ENCODE data around the gene FILIP1L. TPM values are rescaled to one million over a fixed set of nuclear protein-coding genes. Genes with fewer than 3 reads are reported as not detected.
A peak's percentile ranks its signal among the peaks of the same experiment; 100 is the strongest.

FILIP1L gene
- total and polyA plus RNA-seq, 2 of the 13 experiments (the other 11 are each of a cell fraction or from before 2014, with no cell fraction given), result 8.1 to 187 TPM

DNA sequence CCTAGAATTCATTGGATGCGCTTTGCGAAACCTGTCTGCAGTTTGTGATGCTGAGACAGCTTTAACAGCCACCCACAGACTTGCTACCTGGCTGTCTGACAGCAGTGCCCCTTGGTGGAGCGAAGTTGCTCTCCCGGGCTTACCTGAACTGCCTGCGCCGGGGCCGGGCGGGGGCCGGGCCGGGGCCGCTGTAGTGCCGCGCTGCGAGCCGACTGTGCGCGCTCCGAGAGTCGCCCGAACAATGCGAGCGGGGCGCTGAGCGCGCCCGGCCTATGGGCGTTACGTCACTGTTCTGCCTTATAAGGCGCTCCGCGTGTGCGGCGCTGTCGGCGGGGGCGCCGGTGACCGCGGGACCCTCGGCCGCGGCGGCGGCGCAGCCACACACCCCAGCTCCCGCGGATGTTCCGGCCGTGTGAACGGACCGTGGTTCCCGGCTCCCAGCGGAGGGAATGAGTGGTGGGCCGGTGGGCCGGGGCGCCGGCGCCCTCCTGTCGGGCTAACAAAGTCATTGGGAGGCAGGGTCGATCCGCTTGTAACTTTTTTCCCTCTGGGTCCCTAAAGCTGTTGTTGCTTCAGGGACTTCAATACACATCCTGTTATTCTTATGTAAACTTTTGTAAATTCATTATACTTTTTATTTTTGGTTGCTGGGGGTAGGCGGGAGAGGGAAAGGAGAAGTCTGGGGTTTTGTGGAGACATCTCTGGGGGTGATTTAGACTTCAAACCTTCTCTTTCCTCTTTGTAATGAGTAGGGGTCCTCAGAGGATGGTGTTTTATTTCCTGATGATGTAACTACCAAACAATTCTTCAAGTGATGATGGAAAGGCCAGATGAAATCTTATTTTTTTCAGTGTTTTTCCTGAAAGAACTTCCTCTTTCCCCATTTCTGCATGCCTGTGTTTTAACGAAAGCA, 238.1 kb downstream of the FILIP1L start (continued):
- TF ChIP-seq, protein P1, sequence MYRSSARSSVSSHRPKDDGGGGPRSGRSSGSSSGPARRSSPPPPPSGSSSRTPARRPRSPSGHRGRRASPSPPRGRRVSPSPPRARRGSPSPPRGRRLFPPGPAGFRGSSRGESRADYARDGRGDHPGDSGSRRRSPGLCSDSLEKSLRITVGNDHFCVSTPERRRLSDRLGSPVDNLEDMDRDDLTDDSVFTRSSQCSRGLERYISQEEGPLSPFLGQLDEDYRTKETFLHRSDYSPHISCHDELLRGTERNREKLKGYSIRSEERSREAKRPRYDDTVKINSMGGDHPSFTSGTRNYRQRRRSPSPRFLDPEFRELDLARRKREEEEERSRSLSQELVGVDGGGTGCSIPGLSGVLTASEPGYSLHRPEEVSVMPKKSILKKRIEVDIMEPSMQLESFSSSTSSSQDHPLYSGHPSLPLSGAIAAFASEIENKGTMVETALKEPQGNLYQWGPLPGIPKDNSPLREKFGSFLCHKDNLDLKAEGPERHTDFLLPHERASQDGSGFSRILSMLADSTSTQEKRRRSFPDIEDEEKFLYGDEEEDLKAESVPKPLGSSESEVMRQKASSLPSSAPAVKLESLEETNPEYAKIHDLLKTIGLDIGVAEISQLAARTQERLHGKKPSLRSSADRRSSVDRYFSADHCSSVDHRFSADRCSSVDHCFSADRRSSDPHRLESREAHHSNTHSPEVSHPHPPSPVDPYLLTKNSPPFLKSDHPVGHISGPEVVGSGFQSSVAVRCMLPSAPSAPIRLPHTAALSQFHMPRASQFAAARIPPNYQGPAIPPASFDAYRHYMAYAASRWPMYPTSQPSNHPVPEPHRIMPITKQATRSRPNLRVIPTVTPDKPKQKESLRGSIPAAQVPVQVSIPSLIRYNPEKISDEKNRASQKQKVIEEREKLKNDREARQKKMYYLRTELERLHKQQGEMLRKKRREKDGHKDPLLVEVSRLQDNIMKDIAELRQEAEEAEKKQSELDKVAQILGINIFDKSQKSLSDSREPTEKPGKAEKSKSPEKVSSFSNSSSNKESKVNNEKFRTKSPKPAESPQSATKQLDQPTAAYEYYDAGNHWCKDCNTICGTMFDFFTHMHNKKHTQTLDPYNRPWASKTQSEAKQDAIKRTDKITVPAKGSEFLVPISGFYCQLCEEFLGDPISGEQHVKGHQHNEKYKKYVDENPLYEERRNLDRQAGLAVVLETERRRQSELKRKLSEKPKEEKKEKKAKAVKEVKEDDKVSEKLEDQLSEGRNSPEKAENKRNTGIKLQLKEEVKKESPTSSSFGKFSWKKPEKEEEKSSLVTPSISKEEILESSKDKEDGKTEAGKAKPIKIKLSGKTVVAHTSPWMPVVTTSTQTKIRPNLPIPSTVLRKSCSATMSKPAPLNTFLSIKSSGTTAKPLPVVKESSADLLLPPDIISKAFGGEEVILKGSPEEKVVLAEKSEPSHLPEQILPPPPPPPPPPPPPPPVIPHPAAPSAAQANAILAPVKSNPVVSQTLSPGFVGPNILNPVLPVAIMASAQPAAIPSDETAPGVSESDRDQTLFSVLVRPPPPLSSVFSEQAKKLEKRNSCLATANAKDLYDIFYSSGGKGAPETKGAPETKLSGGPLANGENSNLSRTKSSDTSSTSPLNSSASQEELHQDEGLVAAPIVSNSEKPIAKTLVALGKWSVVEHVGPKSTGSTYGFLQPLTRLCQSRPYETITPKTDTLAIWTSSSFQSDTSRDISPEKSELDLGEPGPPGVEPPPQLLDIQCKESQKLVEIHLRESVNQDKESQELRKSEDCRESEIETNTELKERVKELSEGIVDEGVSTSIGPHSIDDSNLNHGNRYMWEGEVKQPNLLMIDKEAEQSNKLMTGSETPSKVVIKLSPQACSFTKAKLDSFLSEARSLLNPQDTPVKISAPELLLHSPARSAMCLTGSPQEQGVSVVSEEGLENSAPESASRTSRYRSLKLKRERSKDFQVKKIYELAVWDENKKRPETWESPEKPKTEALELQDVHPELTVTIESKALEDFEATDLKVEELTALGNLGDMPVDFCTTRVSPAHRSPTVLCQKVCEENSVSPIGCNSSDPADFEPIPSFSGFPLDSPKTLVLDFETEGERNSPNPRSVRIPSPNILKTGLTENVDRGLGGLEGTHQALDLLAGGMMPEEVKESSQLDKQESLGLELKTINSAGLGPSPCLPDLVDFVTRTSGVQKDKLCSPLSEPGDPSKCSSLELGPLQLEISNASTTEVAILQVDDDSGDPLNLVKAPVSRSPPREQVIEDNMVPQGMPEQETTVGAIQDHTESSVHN (CRISPR knock-in tag; IDR thresholded peaks at IDR 0.05), result 0 out of 2 replicates have a peak, but pooled peaks have one; percentile 34
- TF ChIP-seq MTA1 (CRISPR knock-in tag; IDR thresholded peaks at IDR 0.05; ENCODE audit: borderline replicate concordance), result peak; percentile 79; the same call in 1 of the 2 replicates
- no peak; the same call in 1 of the 2 replicates for TF ChIP-seq ZNF772 (CRISPR knock-in tag; IDR thresholded peaks at IDR 0.05)
- no peak for TF ChIP-seq SETDB1 (CRISPR knock-in tag; IDR thresholded peaks at IDR 0.05; ENCODE audit: borderline replicate concordance)
- 0 out of 2 replicates have a peak, but pooled peaks have one; percentile 26 for TF ChIP-seq MTF1 (CRISPR knock-in tag; IDR thresholded peaks at IDR 0.05)
- peak; percentile 22; the same call in 1 of the 2 replicates for TF ChIP-seq ATF7 (IDR thresholded peaks at IDR 0.05)
- TF ChIP-seq ATF7 (CRISPR knock-in tag; IDR thresholded peaks at IDR 0.05), result peak; percentile 96
- peak; percentile 88 for TF ChIP-seq HOXA3 (CRISPR knock-in tag; IDR thresholded peaks at IDR 0.05)
- peak; percentile 32; the same call in 1 of the 2 replicates for TF ChIP-seq TGIF2 (CRISPR knock-in tag; IDR thresholded peaks at IDR 0.05)
- TF ChIP-seq, protein P2, sequence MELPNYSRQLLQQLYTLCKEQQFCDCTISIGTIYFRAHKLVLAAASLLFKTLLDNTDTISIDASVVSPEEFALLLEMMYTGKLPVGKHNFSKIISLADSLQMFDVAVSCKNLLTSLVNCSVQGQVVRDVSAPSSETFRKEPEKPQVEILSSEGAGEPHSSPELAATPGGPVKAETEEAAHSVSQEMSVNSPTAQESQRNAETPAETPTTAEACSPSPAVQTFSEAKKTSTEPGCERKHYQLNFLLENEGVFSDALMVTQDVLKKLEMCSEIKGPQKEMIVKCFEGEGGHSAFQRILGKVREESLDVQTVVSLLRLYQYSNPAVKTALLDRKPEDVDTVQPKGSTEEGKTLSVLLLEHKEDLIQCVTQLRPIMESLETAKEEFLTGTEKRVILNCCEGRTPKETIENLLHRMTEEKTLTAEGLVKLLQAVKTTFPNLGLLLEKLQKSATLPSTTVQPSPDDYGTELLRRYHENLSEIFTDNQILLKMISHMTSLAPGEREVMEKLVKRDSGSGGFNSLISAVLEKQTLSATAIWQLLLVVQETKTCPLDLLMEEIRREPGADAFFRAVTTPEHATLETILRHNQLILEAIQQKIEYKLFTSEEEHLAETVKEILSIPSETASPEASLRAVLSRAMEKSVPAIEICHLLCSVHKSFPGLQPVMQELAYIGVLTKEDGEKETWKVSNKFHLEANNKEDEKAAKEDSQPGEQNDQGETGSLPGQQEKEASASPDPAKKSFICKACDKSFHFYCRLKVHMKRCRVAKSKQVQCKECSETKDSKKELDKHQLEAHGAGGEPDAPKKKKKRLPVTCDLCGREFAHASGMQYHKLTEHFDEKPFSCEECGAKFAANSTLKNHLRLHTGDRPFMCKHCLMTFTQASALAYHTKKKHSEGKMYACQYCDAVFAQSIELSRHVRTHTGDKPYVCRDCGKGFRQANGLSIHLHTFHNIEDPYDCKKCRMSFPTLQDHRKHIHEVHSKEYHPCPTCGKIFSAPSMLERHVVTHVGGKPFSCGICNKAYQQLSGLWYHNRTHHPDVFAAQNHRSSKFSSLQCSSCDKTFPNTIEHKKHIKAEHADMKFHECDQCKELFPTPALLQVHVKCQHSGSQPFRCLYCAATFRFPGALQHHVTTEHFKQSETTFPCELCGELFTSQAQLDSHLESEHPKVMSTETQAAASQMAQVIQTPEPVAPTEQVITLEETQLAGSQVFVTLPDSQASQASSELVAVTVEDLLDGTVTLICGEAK (IDR thresholded peaks at IDR 0.05), result no peak
- TF ChIP-seq, protein P2 (CRISPR knock-in tag; IDR thresholded peaks at IDR 0.05), result peak; percentile 72; the same call in 1 of the 2 replicates

Data from HepG2 (cell line).